Measurements from ENCODE around the gene LMNB1. TPM values are rescaled to one million over a fixed set of nuclear protein-coding genes. Genes with fewer than 3 reads are reported as not detected.

The LMNB1 gene
- total RNA-seq, 4 donors from 2014 or later = 1.4 to 17.7 (median 2.4) TPM

- TF ChIP-seq POLR2AphosphoS5 (IDR thresholded peaks at IDR 0.05) (no peak), EP300 (IDR thresholded peaks at IDR 0.05) (no peak), CTCF (IDR thresholded peaks at IDR 0.05) (no peak), POLR2A (IDR thresholded peaks at IDR 0.05; ENCODE audit: low read depth) (no peak)
- Histone ChIP-seq H3K4me3 (no peak overlapping the region), H3K36me3 (no peaks in the 10 kb centered on the region), H3K9me3 (no peaks in the 10 kb centered on the region), H3K4me1 (no peaks in the 10 kb centered on the region), H3K27ac (replicated peaks in 1 of 4) (no peak overlapping the region), H3K27me3 (no peaks in the 10 kb centered on the region)
- intact Hi-C loops (cut with DNase I) = no loop called here
- WGBS = 91% methylated on average over 4 of the region's 4 CpGs
- no peak for DNase-seq (ENCODE audit: extremely low spot score)
Measured at GRCh38 chr5:126818736-126819135, 41.8 kb downstream of the LMNB1 start.

GRCh38 chr5:126819253-126819652, 42.3 kb downstream of the LMNB1 start:
- no peak for TF ChIP-seq POLR2A (IDR thresholded peaks at IDR 0.05; ENCODE audit: low read depth)
- TF ChIP-seq EP300 (IDR thresholded peaks at IDR 0.05) = no peak
- no peak for TF ChIP-seq POLR2AphosphoS5 (IDR thresholded peaks at IDR 0.05)
- no peak for TF ChIP-seq CTCF (IDR thresholded peaks at IDR 0.05)
- Histone ChIP-seq H3K27me3 (no peaks in the 10 kb centered on the region), H3K36me3 (no peaks in the 10 kb centered on the region), H3K4me1 (no peaks in the 10 kb centered on the region), H3K9me3 (no peaks in the 10 kb centered on the region), H3K4me3 (no peak overlapping the region), H3K27ac (replicated peaks in 1 of 4) (no peak overlapping the region)
- WGBS = 100% methylated on average over 5 of the region's 5 CpGs
- no peak for DNase-seq (ENCODE audit: extremely low spot score)
- intact Hi-C loops (cut with DNase I) = no loop called here

- no peak overlapping the region for H3K27ac ChIP-seq (replicated peaks in 1 of 4)
- H3K4me1 ChIP-seq = no peaks in the 10 kb centered on the region
- H3K4me3 ChIP-seq = no peak overlapping the region
- no peak for DNase-seq (ENCODE audit: extremely low spot score)
- H3K27me3 ChIP-seq = no peaks in the 10 kb centered on the region
- WGBS = 64% methylated on average over 3 of the region's 3 CpGs
- no peak for TF ChIP-seq EP300 (IDR thresholded peaks at IDR 0.05)
- TF ChIP-seq POLR2AphosphoS5 (IDR thresholded peaks at IDR 0.05) = no peak
- no peak for TF ChIP-seq CTCF (IDR thresholded peaks at IDR 0.05)
- TF ChIP-seq POLR2A (IDR thresholded peaks at IDR 0.05; ENCODE audit: low read depth) = no peak
- intact Hi-C loops (cut with DNase I) = no loop called here
- no peaks in the 10 kb centered on the region for H3K9me3 ChIP-seq
- H3K36me3 ChIP-seq = peaks cover 0 to 16% (median 0%) of the 10 kb centered on the region in 4 donors
Measured at GRCh38 chr5:126826619-126827215, 49.8 kb downstream of the LMNB1 start.

GRCh38 chr5:126829098-126829497, 52.2 kb downstream of the LMNB1 start:
- no peak overlapping the region for H3K27ac ChIP-seq (replicated peaks in 1 of 4)
- no peak for DNase-seq (ENCODE audit: extremely low spot score)
- WGBS = 93% methylated on average over 5 of the region's 5 CpGs
- H3K4me1 ChIP-seq = no peaks in the 10 kb centered on the region
- intact Hi-C loops (cut with DNase I) = no loop called here
- H3K36me3 ChIP-seq = peaks cover 0 to 16% (median 0%) of the 10 kb centered on the region in 4 donors
- H3K4me3 ChIP-seq = no peak overlapping the region
- TF ChIP-seq POLR2A (IDR thresholded peaks at IDR 0.05; ENCODE audit: low read depth) (no peak), POLR2AphosphoS5 (IDR thresholded peaks at IDR 0.05) (no peak), CTCF (IDR thresholded peaks at IDR 0.05) (no peak), EP300 (IDR thresholded peaks at IDR 0.05) (no peak)
- no peaks in the 10 kb centered on the region for H3K9me3 ChIP-seq
- H3K27me3 ChIP-seq = no peaks in the 10 kb centered on the region

- 97% methylated on average over 5 of the region's 5 CpGs for WGBS
- intact Hi-C loops (cut with DNase I) = no loop called here
- H3K4me1 ChIP-seq = no peaks in the 10 kb centered on the region
Measured at GRCh38 chr5:126830061-126830460, 53.1 kb downstream of the LMNB1 start.

More at GRCh38 chr5:126830061-126830460, 53.1 kb downstream of the LMNB1 start:
- H3K4me3 ChIP-seq = no peak overlapping the region
- TF ChIP-seq CTCF (IDR thresholded peaks at IDR 0.05) (no peak), POLR2A (IDR thresholded peaks at IDR 0.05; ENCODE audit: low read depth) (no peak), POLR2AphosphoS5 (IDR thresholded peaks at IDR 0.05) (no peak), EP300 (IDR thresholded peaks at IDR 0.05) (no peak)
- H3K27me3 ChIP-seq = no peaks in the 10 kb centered on the region
- H3K9me3 ChIP-seq = no peaks in the 10 kb centered on the region
- H3K27ac ChIP-seq (replicated peaks in 1 of 4) = no peak overlapping the region
- no peak for DNase-seq (ENCODE audit: extremely low spot score)
- peaks cover 0 to 16% (median 0%) of the 10 kb centered on the region in 4 donors for H3K36me3 ChIP-seq
